ENCODE measurements around the gene CCDC66. TPM values are rescaled to one million over a fixed set of nuclear protein-coding genes. Genes with fewer than 3 reads are reported as not detected.

Gene CCDC66
- total RNA-seq, 4 donors from 2014 or later, result 15.2 to 38.5 (median 36.9) TPM

- no peak for ATAC-seq
- WGBS, 2 donors (ENCODE audit: low coverage in 1 of 2), result 100% methylated on average over 1 of the region's 7 CpGs
- Histone ChIP-seq H3K9me3 (peaks cover 0 to 13% (median 0%) of the 10 kb centered on the region in 3 donors), H3K4me3 (no peak overlapping the region), H3K27me3 (no peaks in the 10 kb centered on the region), H3K36me3 (peaks cover 6 to 67% of the 10 kb centered on the region in 2 donors), H3K27ac (no peak overlapping the region), H3K4me1 (peaks cover 0 to 8% (median 0%) of the 10 kb centered on the region in 3 donors)
- no peak for TF ChIP-seq EP300 (IDR thresholded peaks at IDR 0.05)
These were observed 53.8 kb downstream of the CCDC66 start for GRCh38 chr3:56610669-56611335.

GRCh38 chr3:56611364-56611763 lies 54.4 kb downstream of the CCDC66 start:
- no peak overlapping the region for H3K27ac ChIP-seq

GRCh38 chr3:56612146-56612545 lies 55.2 kb downstream of the CCDC66 start:
- WGBS, 2 donors (ENCODE audit: low coverage in 1 of 2), result 87 to 92% methylated on average over 2 to 6 of the region's 6 CpGs
- Histone ChIP-seq H3K9me3 (peaks cover 0 to 5% (median 0%) of the 10 kb centered on the region in 3 donors), H3K27me3 (no peaks in the 10 kb centered on the region), H3K4me1 (peaks cover 0 to 8% (median 0%) of the 10 kb centered on the region in 3 donors), H3K36me3 (peaks cover 6 to 66% of the 10 kb centered on the region in 2 donors), H3K27ac (no peak overlapping the region), H3K4me3 (no peak overlapping the region)
- TF ChIP-seq EP300 (IDR thresholded peaks at IDR 0.05) (no peak), POLR2A (IDR thresholded peaks at IDR 0.05) (no peak), CTCF (IDR thresholded peaks at IDR 0.05) (no peak), POLR2AphosphoS5 (IDR thresholded peaks at IDR 0.05) (no peak)
- ATAC-seq, result no peak

More at GRCh38 chr3:56611364-56611763, 54.4 kb downstream of the CCDC66 start:
- ATAC-seq, result no peak
- Histone ChIP-seq H3K4me3 (no peak overlapping the region), H3K9me3 (peaks cover 0 to 7% (median 0%) of the 10 kb centered on the region in 3 donors), H3K27me3 (no peaks in the 10 kb centered on the region), H3K4me1 (peaks cover 0 to 8% (median 0%) of the 10 kb centered on the region in 3 donors), H3K36me3 (peaks cover 6 to 67% of the 10 kb centered on the region in 2 donors)
- no CpG with 5 or more reads among the region's 8 CpGs for WGBS, 2 donors (ENCODE audit: low coverage in 1 of 2)
- no peak for TF ChIP-seq EP300 (IDR thresholded peaks at IDR 0.05)
- no peak for TF ChIP-seq CTCF (IDR thresholded peaks at IDR 0.05)
- no peak for TF ChIP-seq POLR2AphosphoS5 (IDR thresholded peaks at IDR 0.05)
- no peak for TF ChIP-seq POLR2A (IDR thresholded peaks at IDR 0.05)

GRCh38 chr3:56613016-56613415 lies 56.0 kb downstream of the CCDC66 start:
- 100% methylated on average over 1 of the region's 1 CpG; no CpG with 5 or more reads in 1 of the 2 donors for WGBS, 2 donors (ENCODE audit: low coverage in 1 of 2)
- TF ChIP-seq CTCF (IDR thresholded peaks at IDR 0.05), result no peak
- no peak for TF ChIP-seq EP300 (IDR thresholded peaks at IDR 0.05)
- no peak for TF ChIP-seq POLR2AphosphoS5 (IDR thresholded peaks at IDR 0.05)
- TF ChIP-seq POLR2A (IDR thresholded peaks at IDR 0.05), result no peak
- Histone ChIP-seq H3K4me1 (peaks cover 0 to 8% (median 0%) of the 10 kb centered on the region in 3 donors), H3K9me3 (peaks cover 0 to 5% (median 0%) of the 10 kb centered on the region in 3 donors), H3K4me3 (no peak overlapping the region), H3K36me3 (peaks cover 6 to 70% of the 10 kb centered on the region in 2 donors), H3K27ac (no peak overlapping the region), H3K27me3 (no peaks in the 10 kb centered on the region)
- no peak for ATAC-seq

- Histone ChIP-seq H3K36me3 (peaks cover 6 to 89% of the 10 kb centered on the region in 2 donors), H3K27ac (no peak overlapping the region)
- 83 to 88% methylated on average over 2 of the region's 2 CpGs for WGBS, 2 donors (ENCODE audit: low coverage in 1 of 2)
These were observed 59.6 kb downstream of the CCDC66 start for GRCh38 chr3:56616478-56617006.

More at GRCh38 chr3:56616478-56617006, 59.6 kb downstream of the CCDC66 start:
- H3K9me3 ChIP-seq, result no peaks in the 10 kb centered on the region
- ATAC-seq, result no peak
- TF ChIP-seq POLR2AphosphoS5 (IDR thresholded peaks at IDR 0.05) (no peak), CTCF (IDR thresholded peaks at IDR 0.05) (no peak), EP300 (IDR thresholded peaks at IDR 0.05) (no peak), POLR2A (IDR thresholded peaks at IDR 0.05) (no peak)
- no peak overlapping the region for H3K4me3 ChIP-seq
- H3K27me3 ChIP-seq, result no peaks in the 10 kb centered on the region
- no peaks in the 10 kb centered on the region for H3K4me1 ChIP-seq

All from gastroesophageal sphincter (tissue), 4 donors.